PC-9 (cell line): ENCODE data around the gene CENPA.

Experiments
- CTCF ChIP-seq: fragments of 200-600 bp; sonication (generic); conservative IDR thresholded peaks from 2 replicates; pipeline ENCODE4 v1.6.1; 2017; ENCODE audit warnings: mixed run types, antibody characterized with exemption, mild to moderate bottlenecking, moderate library complexity
- EZH2 ChIP-seq: fragments of 200-600 bp; sonication (generic); IDR thresholded peaks from 2 replicates; pipeline ENCODE4 v1.8.0; 2017; ENCODE audit warnings: antibody characterized with exemption, low read depth

- TF ChIP-seq EZH2 (no peak), CTCF (no peak)
Observed at GRCh38 chr2:26793518-26793917, 7.7 kb downstream of the CENPA start.
